ENCODE data around the gene PRDM12.

GRCh38 chr9:130681769-130682420, 17.5 kb downstream of the PRDM12 start:
- no peak for TF ChIP-seq POLR2AphosphoS5 (IDR thresholded peaks at IDR 0.05; ENCODE audit: low read depth, low read length)
- TF ChIP-seq POLR2A (IDR thresholded peaks at IDR 0.05; ENCODE audit: low read depth, low read length), result no peak
- TF ChIP-seq TAF1 (IDR thresholded peaks at IDR 0.05; ENCODE audit: low read depth, low read length), result no peak
- no peak for TF ChIP-seq PAX5 (IDR thresholded peaks at IDR 0.05; ENCODE audit: insufficient read depth, low read length, severe bottlenecking)
- TF ChIP-seq SPI1 (IDR thresholded peaks at IDR 0.05; ENCODE audit: low read depth, low read length), result no peak
